HG02870 (cell line): ENCODE data around the gene RETSAT.

Experiments used
- ATAC-seq: cut with Tn5 transposase; IDR thresholded peaks from one replicate; pipeline ENCODE4 v1.9.1; 2021; ENCODE audit warnings: mild to moderate bottlenecking, moderate library complexity; ENCODE audit not compliant: unreplicated experiment

RETSAT gene

GRCh38 chr2:85309699-85310321 lies 44.5 kb downstream of the RETSAT start:
- no peak for ATAC-seq

- ATAC-seq: no peak
These were observed 45.3 kb downstream of the RETSAT start for GRCh38 chr2:85308896-85309555.

GRCh38 chr2:85308201-85308600 lies 46.1 kb downstream of the RETSAT start:
- ATAC-seq: no peak

GRCh38 chr2:85307527-85307897 lies 46.8 kb downstream of the RETSAT start:
- ATAC-seq: no peak

- ATAC-seq: no peak
These were observed 50.4 kb downstream of the RETSAT start for GRCh38 chr2:85303780-85304531.

GRCh38 chr2:85302121-85302520 lies 52.2 kb downstream of the RETSAT start:
- no peak for ATAC-seq
